Globus pallidus (tissue), 1 donor: ENCODE data around the gene SLC9A3.
A peak's percentile ranks its signal among the peaks of the same experiment; 100 is the strongest.

Source experiments
- DNase-seq: peaks from one replicate; pipeline ENCODE4 v3.0.0-alpha.2; 2015; ENCODE audit warnings: low spot score

SLC9A3 gene

GRCh38 chr5:458547-459353 is 65.5 kb downstream of the SLC9A3 start:
- no peak for DNase-seq

- DNase-seq, result no peak
These were observed 66.9 kb downstream of the SLC9A3 start for GRCh38 chr5:457195-457961.

GRCh38 chr5:456351-457194 is 67.7 kb downstream of the SLC9A3 start:
- DNase-seq, result no peak

GRCh38 chr5:455806-456205 is 68.4 kb downstream of the SLC9A3 start:
- no peak for DNase-seq

GRCh38 chr5:454936-455335 is 69.3 kb downstream of the SLC9A3 start:
- no peak for DNase-seq

- no peak for DNase-seq
These were observed 70.3 kb downstream of the SLC9A3 start for GRCh38 chr5:453725-454481.

- no peak for DNase-seq
These were observed 71.1 kb downstream of the SLC9A3 start for GRCh38 chr5:452978-453710.

GRCh38 chr5:451587-452458 is 72.4 kb downstream of the SLC9A3 start:
- no peak for DNase-seq

- no peak for DNase-seq
These were observed 75.1 kb downstream of the SLC9A3 start for GRCh38 chr5:449151-449550.

GRCh38 chr5:448766-449090 is 75.5 kb downstream of the SLC9A3 start:
- DNase-seq, result peak; percentile 19

GRCh38 chr5:448061-448765 is 76.0 kb downstream of the SLC9A3 start:
- DNase-seq, result peak; percentile 63

GRCh38 chr5:447501-447900 is 76.7 kb downstream of the SLC9A3 start:
- no peak for DNase-seq

GRCh38 chr5:446883-447263 is 77.4 kb downstream of the SLC9A3 start:
- no peak for DNase-seq

GRCh38 chr5:446066-446882 is 78.0 kb downstream of the SLC9A3 start:
- no peak for DNase-seq

GRCh38 chr5:445591-445990 is 78.7 kb downstream of the SLC9A3 start:
- DNase-seq, result no peak

- DNase-seq, result no peak
These were observed 80.0 kb downstream of the SLC9A3 start for GRCh38 chr5:444226-444625.

GRCh38 chr5:443239-444151 is 80.8 kb downstream of the SLC9A3 start:
- DNase-seq, result no peak
